Epithelial cell of alveolus of lung (primary cell): ENCODE data around the gene FITM1. TPM values are rescaled to one million over a fixed set of nuclear protein-coding genes. Genes with fewer than 3 reads are reported as not detected.

Source experiments
- total RNA-seq: library from RNA; depleted of rRNA; stranded (reverse); fragments of >200 nt; gene quantifications from 2 replicates; pipeline ENCODE4 v1.2.1, GENCODE V29; 2015

FITM1 gene, protein sequence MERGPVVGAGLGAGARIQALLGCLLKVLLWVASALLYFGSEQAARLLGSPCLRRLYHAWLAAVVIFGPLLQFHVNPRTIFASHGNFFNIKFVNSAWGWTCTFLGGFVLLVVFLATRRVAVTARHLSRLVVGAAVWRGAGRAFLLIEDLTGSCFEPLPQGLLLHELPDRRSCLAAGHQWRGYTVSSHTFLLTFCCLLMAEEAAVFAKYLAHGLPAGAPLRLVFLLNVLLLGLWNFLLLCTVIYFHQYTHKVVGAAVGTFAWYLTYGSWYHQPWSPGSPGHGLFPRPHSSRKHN
- total RNA-seq = 0.80 TPM in 1 of 2 replicates, not detected in the other

DNA sequence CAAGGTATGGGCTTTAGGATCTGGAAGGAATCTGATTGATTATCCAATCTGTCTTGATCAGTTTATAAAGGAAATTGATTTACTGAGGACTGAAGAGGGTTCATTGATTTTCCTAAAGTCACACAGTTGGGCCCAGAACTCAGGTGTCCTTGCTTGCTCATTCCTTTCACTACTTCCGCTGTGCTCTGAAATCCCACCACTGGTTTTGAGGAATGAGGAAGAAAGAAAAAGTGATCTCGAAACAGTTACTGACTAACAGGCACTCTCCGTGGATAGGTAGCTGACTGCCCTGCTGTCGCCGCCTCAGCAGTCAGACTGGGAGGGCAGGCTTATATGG lies at the start of gene FITM1:
Gene FITM1, plus strand, starts transcription at position 280 of the 337 bp plus-strand sequence. CDS start 905 bp downstream, outside the sequence.

DNA sequence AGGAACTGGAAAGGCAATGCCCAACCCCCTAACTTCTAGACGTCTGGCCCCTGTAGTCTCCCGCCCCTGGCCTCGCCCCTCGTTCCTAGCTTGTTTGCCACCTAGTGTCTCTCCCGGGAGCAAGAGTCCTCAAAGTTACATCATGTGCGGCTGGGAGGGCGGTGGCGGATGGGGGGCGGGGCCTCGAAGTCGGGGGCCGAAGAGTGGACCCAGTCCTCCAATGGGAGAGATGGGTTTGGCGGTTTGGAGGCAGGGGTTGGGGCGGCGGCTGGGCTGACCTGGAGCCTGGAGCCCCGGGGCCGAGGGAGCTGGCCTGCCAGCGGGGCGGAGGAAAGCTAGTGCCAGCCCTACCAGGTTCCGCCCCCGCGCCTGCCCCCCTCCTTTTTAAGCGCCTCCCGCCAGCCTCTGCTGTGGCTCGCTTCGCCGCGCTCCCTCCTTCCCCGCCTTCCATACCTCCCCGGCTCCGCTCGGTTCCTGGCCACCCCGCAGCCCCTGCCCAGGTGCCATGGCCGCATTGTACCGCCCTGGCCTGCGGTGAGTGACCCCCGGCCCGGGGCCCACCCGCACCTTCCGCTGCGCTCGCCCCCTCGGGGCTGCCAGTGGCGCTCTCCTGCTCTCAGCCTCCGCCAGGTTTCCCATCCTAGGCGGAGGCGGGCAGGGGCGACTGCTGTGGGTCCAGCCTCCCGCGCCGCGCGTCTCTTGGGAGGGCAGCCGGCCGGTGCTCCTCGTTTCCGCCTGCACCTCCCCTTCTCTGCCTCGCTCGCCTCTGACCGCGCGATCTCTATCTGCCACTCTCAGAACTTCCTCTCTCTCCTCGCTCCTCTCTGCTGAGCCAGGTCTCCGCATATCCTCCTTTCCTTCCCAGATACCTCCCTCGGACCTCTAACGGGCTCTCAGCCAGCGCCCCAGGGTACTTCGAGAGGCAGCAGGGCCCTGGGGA lies 36.3 kb upstream of the FITM1 start, which contains the start of gene PCK2:
Gene PCK2, plus strand, starts transcription at position 411 of the 940 bp plus-strand sequence. Its CDS starts 95 bp downstream, at position 506.

DNA sequence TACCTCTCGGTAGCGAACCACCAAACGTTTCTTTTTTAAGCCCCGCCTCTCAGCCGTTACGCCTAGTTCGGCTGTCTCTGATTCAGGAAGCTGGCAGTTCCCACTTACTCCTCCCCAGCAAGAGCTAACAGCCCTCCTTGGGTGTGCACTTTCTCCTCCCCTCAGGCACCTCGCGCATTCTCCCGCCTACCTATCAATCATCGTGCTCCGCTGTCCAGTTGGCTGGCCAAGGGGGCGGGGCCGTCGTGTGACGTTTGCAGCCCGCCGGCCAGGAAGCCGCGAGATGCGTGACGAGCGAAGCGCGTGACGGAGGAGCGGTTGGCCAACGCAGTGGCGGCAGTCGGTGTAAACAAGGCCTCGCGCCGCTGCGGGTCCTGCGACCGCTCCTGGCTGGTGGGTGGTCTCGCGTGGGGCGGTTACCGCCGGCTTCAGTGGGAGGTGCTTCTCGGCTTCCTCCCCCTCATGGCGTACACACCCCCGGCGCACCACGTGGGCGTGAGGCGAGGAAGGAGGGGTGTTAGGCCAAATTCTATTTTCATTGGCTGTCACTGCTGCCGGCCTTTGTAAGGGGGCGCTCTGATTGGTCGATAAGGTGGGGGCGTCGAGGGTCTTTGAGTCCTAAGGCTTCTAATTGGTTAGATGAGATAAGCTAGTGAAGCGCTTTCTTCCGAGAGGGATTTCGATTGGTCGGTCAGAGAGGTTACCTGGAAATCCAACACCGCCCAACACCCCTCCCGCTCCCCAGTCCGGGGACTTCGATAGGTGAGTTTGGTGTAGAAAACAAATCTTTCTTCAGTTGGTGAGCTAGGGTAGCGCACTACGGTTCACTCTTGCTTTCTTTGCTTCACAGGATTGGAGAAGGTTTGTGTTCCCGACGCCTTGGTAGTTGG lies 15.7 kb upstream of the FITM1 start, which contains the start of the genes DCAF11 and NRL:
Gene DCAF11, plus strand, starts transcription at position 246 of the 890 bp plus-strand sequence. CDS start 818 bp downstream, outside the sequence.
Gene NRL, minus strand, starts transcription at position 418 of the 890 bp plus-strand sequence. CDS start 32,101 bp downstream, outside the sequence.

DNA sequence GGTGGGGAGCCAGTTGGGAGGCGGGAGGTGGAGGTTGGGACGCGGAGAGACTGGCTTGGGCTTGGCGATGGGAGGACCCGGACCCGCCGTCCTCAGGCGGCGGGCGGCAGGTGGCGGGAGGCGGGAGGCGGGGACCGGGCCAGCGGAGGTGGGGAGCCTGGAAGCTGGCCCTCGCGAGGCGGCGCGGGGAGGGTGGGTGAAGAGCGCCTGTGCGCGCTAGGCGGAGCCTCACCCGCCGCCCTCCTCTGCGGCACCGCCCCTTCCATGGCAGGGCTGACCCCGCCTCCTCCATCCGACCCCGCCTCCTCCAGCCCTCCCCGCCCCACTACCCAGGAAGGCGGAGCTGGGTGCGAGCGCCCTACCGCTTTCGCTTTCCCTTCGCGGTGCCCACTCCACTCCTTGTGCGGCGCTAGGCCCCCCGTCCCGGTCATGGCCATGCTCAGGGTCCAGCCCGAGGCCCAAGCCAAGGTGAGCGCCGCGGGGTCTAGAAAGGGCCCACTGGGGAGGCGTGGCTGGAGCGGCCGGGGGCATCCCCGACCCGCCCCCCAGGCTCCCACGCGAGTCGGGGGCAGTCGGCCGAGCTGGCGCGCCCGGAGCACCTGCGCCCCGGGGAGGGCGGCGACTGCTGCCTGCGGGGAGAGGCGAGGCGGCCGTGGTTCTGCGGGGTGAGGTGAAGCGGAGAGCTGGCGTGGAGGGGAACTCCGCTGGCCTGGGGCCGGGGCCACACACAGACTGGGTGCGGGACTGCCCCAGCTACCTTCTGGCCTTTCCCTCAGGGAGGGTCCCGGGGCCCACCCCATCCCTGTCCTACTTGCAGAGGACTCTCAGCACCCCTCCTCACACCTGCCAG lies 5.6 kb downstream of the FITM1 start, which contains the start of gene PSME1:
Gene PSME1, plus strand, starts transcription at position 361 of the 850 bp plus-strand sequence. Its CDS starts 69 bp downstream, at position 430.

DNA sequence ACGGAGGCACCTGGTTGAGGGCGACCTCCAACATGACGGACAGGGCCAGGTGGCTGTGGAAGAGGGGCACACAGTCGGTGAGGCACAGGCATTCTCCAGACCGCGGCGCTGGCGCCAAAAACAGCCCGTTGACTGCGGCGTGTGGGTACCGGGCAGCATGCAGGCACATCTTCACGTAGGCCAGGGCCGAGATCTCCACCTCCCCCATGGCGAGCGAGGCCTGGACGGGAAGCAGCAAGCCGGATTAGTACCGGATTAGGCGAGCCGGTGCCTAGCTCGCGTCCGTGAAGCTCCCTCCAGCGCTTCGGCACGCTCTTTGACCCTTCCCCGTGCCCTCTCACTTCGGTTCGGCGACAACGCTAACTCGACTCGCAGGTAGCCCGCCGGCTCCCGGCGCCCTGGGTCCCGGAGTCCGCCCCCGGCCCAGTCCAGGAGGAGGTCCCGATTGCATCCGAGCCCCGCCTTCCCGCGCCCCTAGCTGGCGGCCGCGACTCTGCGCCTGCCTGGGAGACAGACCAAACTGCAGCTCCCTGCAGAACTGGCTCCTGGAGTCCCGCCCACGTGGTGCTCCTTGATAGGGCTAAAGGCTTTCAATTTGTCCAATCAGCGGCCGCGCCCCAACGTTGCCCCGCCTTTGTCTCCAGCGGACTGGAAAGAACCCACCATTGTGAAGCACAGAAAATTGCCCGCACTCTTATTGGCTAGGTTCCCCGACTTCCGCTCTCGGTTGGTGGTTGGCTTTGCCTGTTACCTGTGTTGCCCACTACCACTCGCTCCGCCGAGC lies 10.8 kb downstream of the FITM1 start, which contains the start of gene EMC9:
Gene EMC9, minus strand, starts transcription at position 495 of the 784 bp plus-strand sequence. Its CDS starts 287 bp downstream, at position 208.

GRCh38 chr14:24146453-24146977 lies 16.1 kb downstream of the FITM1 start, which contains the start of gene PSME2:
PSME2 (minus strand) TSS chr14:24146610; CDS start chr14:24146581, 29 bp downstream.

DNA sequence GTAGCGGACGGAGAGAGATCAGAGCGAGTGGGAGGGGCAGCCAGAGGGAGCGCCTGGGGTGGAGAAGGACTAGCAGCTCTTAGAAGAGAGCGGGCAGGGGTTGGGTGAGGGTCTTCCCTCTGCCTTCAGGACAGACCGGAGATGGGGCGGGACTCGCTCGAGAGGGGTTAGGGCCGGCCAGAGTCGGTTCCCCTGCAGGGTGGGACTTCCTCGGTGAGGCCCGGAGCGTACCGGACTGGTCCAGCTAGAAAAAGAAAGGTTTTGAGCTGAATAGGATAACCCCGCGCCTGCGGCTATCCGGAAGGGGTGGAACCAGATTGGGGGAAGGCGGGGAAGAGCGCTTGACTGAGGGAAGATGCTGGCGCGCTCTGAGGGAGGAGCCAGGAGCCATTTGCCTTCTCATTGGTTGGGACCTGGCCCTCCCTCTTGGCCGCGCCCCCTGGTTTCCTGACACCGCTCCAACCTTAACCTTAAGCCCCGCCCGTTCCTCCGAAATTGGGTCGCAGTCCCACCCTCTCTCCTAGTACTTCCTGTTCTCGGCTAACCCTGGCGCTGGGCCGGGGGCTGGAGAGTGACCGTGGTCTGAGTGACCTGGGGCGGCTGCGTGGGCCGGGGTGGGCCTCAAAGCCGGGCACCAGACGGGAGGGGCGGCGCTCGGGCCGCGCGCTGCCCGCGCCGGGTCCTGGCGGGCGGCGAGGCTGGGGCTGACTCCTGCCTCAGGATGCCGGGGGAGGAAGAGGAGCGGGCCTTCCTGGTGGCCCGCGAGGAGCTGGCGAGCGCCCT lies 16.7 kb downstream of the FITM1 start, which contains the start of gene RNF31:
Gene RNF31, plus strand, starts transcription at position 521 of the 783 bp plus-strand sequence. Its CDS starts 201 bp downstream, at position 722.

GRCh38 chr14:24160850-24161804 lies 30.7 kb downstream of the FITM1 start, which contains the start of gene IRF9:
IRF9 (plus strand) TSS chr14:24161265; CDS start chr14:24162145, 880 bp downstream.

DNA sequence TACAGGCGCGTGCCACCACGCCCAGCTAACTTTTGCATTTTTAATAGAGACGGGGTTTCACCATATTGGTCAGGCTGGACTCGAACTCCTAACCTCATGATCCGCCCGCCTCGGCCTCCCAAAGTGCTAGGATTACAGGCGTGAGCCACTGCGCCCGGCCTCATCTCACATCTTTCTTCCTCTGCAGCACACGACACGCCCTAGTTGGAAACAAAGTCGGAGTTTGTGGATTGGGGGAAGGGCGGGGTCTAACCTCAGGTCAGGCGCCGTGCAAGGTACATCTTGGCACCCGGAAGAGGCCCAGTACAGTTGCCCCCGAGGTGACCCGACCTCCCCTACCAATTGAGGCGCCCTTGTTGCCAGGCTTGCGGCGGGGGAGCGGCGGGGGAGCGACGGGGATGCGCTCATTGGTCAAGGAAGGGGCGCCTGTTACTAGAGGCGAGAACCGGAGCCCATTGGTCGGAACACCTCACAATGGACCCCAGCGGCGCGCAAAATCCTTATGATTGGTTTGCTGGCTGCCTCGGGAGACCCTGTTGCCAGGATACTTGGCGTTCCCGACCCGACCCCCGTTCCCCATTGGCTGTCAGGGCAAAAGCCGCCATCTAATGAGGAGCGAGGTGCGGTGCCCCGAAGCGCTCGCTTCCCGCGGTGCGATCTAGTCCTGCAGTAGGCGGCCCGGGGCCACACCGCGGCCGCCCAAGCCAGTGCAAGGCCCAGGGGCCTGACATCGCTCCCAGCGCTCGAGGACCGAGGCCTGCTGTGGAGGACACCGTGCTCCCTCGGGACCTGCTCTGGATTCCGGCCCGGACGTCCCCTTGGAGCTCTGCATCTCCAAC lies 41.2 kb downstream of the FITM1 start, which contains the start of gene REC8:
Gene REC8, plus strand, starts transcription at position 659 of the 839 bp plus-strand sequence. CDS start 473 bp downstream, outside the sequence.

Other genes with a start within 250 kb of the FITM1 start
- gene DHRS4, start 176.9 kb upstream of the FITM1 start, total RNA-seq = 41.5 and 50.0 TPM in 2 replicates
- gene DHRS4L2, start 141.7 kb upstream of the FITM1 start, total RNA-seq = 10.7 and 14.2 TPM in 2 replicates
- 0.64 TPM in 1 of 2 replicates, not detected in the other for gene CARMIL3, start 78.7 kb upstream of the FITM1 start, total RNA-seq
- gene CPNE6, start 59.1 kb upstream of the FITM1 start, total RNA-seq = not detected in 2 replicates
- 19.4 and 71.2 TPM in 2 replicates for gene PCK2, start 36.3 kb upstream of the FITM1 start, total RNA-seq
- gene DCAF11, start 15.9 kb upstream of the FITM1 start, total RNA-seq = 21.0 and 34.9 TPM in 2 replicates
- gene NRL, start 15.7 kb upstream of the FITM1 start, total RNA-seq = 1.0 and 3.0 TPM in 2 replicates
- gene PSME1, start 5.5 kb downstream of the FITM1 start, total RNA-seq = 145 and 188 TPM in 2 replicates
- gene EMC9, start 10.9 kb downstream of the FITM1 start, total RNA-seq = 25.0 and 26.4 TPM in 2 replicates
- 28.7 and 159 TPM in 2 replicates for gene PSME2, start 16.0 kb downstream of the FITM1 start, total RNA-seq
- gene RNF31, start 16.8 kb downstream of the FITM1 start, total RNA-seq = 37.0 and 77.7 TPM in 2 replicates
- 44.6 and 54.7 TPM in 2 replicates for gene IRF9, start 30.6 kb downstream of the FITM1 start, total RNA-seq
- gene REC8, start 41.4 kb downstream of the FITM1 start, total RNA-seq = 2.2 and 28.7 TPM in 2 replicates
- gene IPO4, start 58.2 kb downstream of the FITM1 start, total RNA-seq = 24.0 and 41.4 TPM in 2 replicates
- 67.5 and 79.2 TPM in 2 replicates for gene TM9SF1, start 64.8 kb downstream of the FITM1 start, total RNA-seq
- 0.13 TPM in 1 of 2 replicates, not detected in the other for gene TSSK4, start 75.0 kb downstream of the FITM1 start, total RNA-seq
- gene CHMP4A, start 82.8 kb downstream of the FITM1 start, total RNA-seq = 37.2 and 42.5 TPM in 2 replicates
- 18.0 and 22.0 TPM in 2 replicates for gene MDP1, start 85.4 kb downstream of the FITM1 start, total RNA-seq
- 189 and 190 TPM in 2 replicates for gene NEDD8, start 101.7 kb downstream of the FITM1 start, total RNA-seq
- 60.1 and 72.7 TPM in 2 replicates for gene GMPR2, start 102.3 kb downstream of the FITM1 start, total RNA-seq
- 47.3 and 57.3 TPM in 2 replicates for gene TINF2, start 112.0 kb downstream of the FITM1 start, total RNA-seq
- gene TGM1, start 132.5 kb downstream of the FITM1 start, total RNA-seq = 0.52 and 1.8 TPM in 2 replicates
- gene RABGGTA, start 140.9 kb downstream of the FITM1 start, total RNA-seq = 19.6 and 28.6 TPM in 2 replicates
- gene DHRS1, start 169.1 kb downstream of the FITM1 start, total RNA-seq = 17.3 and 21.1 TPM in 2 replicates
- 18.2 and 18.6 TPM in 2 replicates for gene NOP9, start 169.2 kb downstream of the FITM1 start, total RNA-seq
- gene CIDEB, start 177.3 kb downstream of the FITM1 start, total RNA-seq = 0.16 and 1.9 TPM in 2 replicates
- 1.2 and 2.3 TPM in 2 replicates for gene LTB4R2, start 179.5 kb downstream of the FITM1 start, total RNA-seq
- 0.91 and 2.1 TPM in 2 replicates for gene LTB4R, start 180.8 kb downstream of the FITM1 start, total RNA-seq
- gene ADCY4, start 204.4 kb downstream of the FITM1 start, total RNA-seq = 0.39 and 0.88 TPM in 2 replicates
- 0.65 TPM in 1 of 2 replicates, not detected in the other for gene RIPK3, start 209.3 kb downstream of the FITM1 start, total RNA-seq
- gene NFATC4, start 237.5 kb downstream of the FITM1 start, total RNA-seq = 36.1 and 111 TPM in 2 replicates